Endodermal cell (in vitro differentiated cells): ENCODE results near the gene C6orf52. TPM values are rescaled to one million over a fixed set of nuclear protein-coding genes. Genes with fewer than 3 reads are reported as not detected.

Experiments used
- DNase-seq: peaks from one replicate; pipeline ENCODE4 v3.0.0-alpha.2; 2017
- H3K27ac ChIP-seq: 2 replicates; pipeline ENCODE4 v1.5.1; 2013; ENCODE audit warnings: mild to moderate bottlenecking, low read depth, low read length, moderate library complexity
- H3K27me3 ChIP-seq: 2 replicates; pipeline ENCODE4 v1.6.1; 2013; ENCODE audit warnings: mild to moderate bottlenecking, low read length, moderate library complexity; ENCODE audit not compliant: insufficient read depth, control insufficient read depth, poor library complexity, severe bottlenecking
- H3K36me3 ChIP-seq: 2 replicates; pipeline ENCODE4 v1.7.0; 2013; ENCODE audit warnings: mild to moderate bottlenecking, low read length, moderate library complexity; ENCODE audit not compliant: control insufficient read depth, insufficient read depth
- H3K4me1 ChIP-seq: one replicate; pipeline ENCODE4 v1.7.0; 2013; ENCODE audit warnings: low read length; ENCODE audit not compliant: control insufficient read depth, insufficient read depth
- H3K4me3 ChIP-seq: 2 replicates; pipeline ENCODE4 v1.5.1; 2013; ENCODE audit warnings: mild to moderate bottlenecking, low read length, moderate library complexity
- H3K9ac ChIP-seq: 2 replicates; pipeline ENCODE4 v1.6.1; 2013; ENCODE audit warnings: mild to moderate bottlenecking, low read length, moderate library complexity; ENCODE audit not compliant: poor library complexity, severe bottlenecking; ENCODE audit errors: extremely low read depth
- H3K9me3 ChIP-seq: 2 replicates; pipeline ENCODE4 v1.6.1; 2013; ENCODE audit warnings: mild to moderate bottlenecking, low read length, moderate library complexity; ENCODE audit not compliant: control insufficient read depth
- H3K27ac Mint-ChIP-seq: 2 replicates; pipeline ENCODE4 v1.8.0; 2020; ENCODE audit warnings: mixed read lengths
- H3K27me3 Mint-ChIP-seq: 2 replicates; pipeline ENCODE4 v1.8.0; 2021; ENCODE audit warnings: mild to moderate bottlenecking, mixed read lengths; ENCODE audit not compliant: insufficient read depth
- H3K36me3 Mint-ChIP-seq: 2 replicates; pipeline ENCODE4 v1.8.0; 2020; ENCODE audit warnings: low read depth, mixed read lengths
- H3K4me1 Mint-ChIP-seq: 2 replicates; pipeline ENCODE4 v1.8.0; 2020; ENCODE audit warnings: mixed read lengths
- H3K4me3 Mint-ChIP-seq: 2 replicates; pipeline ENCODE4 v1.8.0; 2020; ENCODE audit warnings: mild to moderate bottlenecking, moderate library complexity, mixed read lengths
- H3K9me3 Mint-ChIP-seq: 2 replicates; pipeline ENCODE4 v1.8.0; 2020; ENCODE audit warnings: mild to moderate bottlenecking, mixed read lengths
- WGBS, 2 experiments: methylation state at CpG; one replicate each; pipeline versions ENCODE4 v1.1.5 to v1.1.7; 2013; ENCODE audit warnings: missing lambda C conversion rate in 2 of 2, mixed read lengths in 1 of 2; ENCODE audit not compliant: insufficient coverage in 1 of 2, insufficient read length in 1 of 2; 5-methylcytosine and 5-hydroxymethylcytosine counted together
- total RNA-seq, 2 donors: library from RNA; stranded (reverse); fragmentation: NEBNext Ultra II Directional in 1 of 2; extraction: Animal tissue kit (Norgen Biotek cat#: 25700) in 1 of 2; gene quantifications; 2 replicates in 1 of 2; 3 replicates in 1 of 2; pipeline ENCODE4 v1.2.1, GENCODE V29; 2021
- TF ChIP-seq, protein P1 (sequence below): fragments of 200-600 bp; sonication (generic); conservative IDR thresholded peaks from 2 replicates; pipeline ENCODE4 v1.5.0; 2021; ENCODE audit warnings: antibody characterized with exemption, mild to moderate bottlenecking

The C6orf52 gene
- total RNA-seq, 2 donors from 2014 or later: 1.7 to 1.9 TPM

DNA sequence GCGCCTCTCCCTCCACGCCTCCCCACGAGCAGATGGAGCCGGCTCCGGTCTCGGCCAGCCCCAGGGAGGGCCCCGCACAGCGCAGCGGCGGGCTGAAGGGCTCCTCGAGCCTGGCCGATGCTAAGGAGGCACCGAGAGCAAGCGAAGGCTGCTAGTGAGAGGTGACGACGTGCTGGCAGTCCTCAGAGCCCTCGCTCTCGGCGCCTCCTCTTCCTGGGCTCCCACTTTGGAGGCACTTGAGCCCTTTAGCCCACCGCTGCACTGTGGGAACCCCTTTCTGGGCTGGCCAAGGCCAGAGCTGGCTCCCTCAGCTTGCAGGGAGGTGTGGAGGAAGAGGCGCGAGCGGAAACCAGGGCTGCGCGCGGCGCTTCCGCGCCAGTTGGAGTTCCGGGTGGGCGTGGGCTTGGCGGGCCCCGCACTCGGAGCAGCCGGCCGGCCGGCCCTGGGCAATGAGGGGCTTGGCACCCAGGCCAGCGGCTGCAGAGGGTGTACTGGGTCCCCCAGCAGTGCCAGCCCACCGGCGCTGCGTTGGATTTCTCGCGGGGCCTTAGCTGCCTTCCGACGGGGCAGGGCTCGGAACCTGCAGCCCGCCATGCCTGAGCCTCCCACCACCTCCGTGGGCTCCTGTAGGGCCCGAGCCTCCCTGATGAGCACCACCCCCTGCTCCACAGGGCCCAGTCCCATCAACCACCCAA is 26.0 kb upstream of the C6orf52 start:
- no peak for DNase-seq
- WGBS, 2 experiments: 97 to 98% methylated on average over 37 to 49 of the region's 49 CpGs
- H3K4me1 ChIP-seq: peaks cover 8% of the 10 kb centered on the region
- H3K27ac ChIP-seq: no peak overlapping the region
- H3K9me3 ChIP-seq: peaks cover 23% of the 10 kb centered on the region
- H3K27me3 ChIP-seq: no peaks in the 10 kb centered on the region
- H3K4me1 Mint-ChIP-seq: peaks cover 26% of the 10 kb centered on the region
- peaks cover 29% of the 10 kb centered on the region for H3K9me3 Mint-ChIP-seq
- no peak overlapping the region for H3K4me3 Mint-ChIP-seq
- H3K36me3 Mint-ChIP-seq: peaks cover 5% of the 10 kb centered on the region
- H3K36me3 ChIP-seq: peaks cover 9% of the 10 kb centered on the region
- H3K4me3 ChIP-seq: no peak overlapping the region
- H3K27ac Mint-ChIP-seq: no peak overlapping the region
- TF ChIP-seq, protein P1, sequence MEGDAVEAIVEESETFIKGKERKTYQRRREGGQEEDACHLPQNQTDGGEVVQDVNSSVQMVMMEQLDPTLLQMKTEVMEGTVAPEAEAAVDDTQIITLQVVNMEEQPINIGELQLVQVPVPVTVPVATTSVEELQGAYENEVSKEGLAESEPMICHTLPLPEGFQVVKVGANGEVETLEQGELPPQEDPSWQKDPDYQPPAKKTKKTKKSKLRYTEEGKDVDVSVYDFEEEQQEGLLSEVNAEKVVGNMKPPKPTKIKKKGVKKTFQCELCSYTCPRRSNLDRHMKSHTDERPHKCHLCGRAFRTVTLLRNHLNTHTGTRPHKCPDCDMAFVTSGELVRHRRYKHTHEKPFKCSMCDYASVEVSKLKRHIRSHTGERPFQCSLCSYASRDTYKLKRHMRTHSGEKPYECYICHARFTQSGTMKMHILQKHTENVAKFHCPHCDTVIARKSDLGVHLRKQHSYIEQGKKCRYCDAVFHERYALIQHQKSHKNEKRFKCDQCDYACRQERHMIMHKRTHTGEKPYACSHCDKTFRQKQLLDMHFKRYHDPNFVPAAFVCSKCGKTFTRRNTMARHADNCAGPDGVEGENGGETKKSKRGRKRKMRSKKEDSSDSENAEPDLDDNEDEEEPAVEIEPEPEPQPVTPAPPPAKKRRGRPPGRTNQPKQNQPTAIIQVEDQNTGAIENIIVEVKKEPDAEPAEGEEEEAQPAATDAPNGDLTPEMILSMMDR: no peak
- H3K9ac ChIP-seq: no peak overlapping the region
- H3K27me3 Mint-ChIP-seq: no peaks in the 10 kb centered on the region

DNA sequence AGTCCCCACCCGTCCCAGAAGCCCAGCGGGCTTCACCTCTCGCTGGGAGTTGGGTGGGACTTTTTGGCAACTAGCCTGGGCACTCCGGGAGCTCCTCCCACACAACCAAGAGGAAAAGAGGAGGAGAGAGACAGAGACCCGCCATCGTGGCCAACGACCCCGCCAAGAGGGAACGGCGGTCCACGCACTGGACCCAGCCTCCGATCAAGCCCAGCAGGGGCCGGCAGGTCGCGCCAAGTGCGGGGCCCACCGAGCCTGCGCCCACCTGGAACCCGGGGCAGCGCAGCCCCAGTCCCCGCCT is 25.5 kb upstream of the C6orf52 start:
- Mint-ChIP-seq H3K4me3 (no peak overlapping the region), H3K36me3 (peaks cover under 1% of the 10 kb centered on the region), H3K4me1 (peaks cover 21% of the 10 kb centered on the region), H3K9me3 (peaks cover 29% of the 10 kb centered on the region), H3K27me3 (no peaks in the 10 kb centered on the region), H3K27ac (no peak overlapping the region)
- Histone ChIP-seq H3K9me3 (peaks cover 23% of the 10 kb centered on the region), H3K4me3 (no peak overlapping the region), H3K36me3 (peaks cover 5% of the 10 kb centered on the region), H3K27me3 (no peaks in the 10 kb centered on the region), H3K9ac (no peak overlapping the region), H3K27ac (no peak overlapping the region), H3K4me1 (peaks cover 6% of the 10 kb centered on the region)
- TF ChIP-seq, protein P1: no peak
- 95 to 97% methylated on average over 8 to 21 of the region's 21 CpGs for WGBS, 2 experiments
- no peak for DNase-seq

DNA sequence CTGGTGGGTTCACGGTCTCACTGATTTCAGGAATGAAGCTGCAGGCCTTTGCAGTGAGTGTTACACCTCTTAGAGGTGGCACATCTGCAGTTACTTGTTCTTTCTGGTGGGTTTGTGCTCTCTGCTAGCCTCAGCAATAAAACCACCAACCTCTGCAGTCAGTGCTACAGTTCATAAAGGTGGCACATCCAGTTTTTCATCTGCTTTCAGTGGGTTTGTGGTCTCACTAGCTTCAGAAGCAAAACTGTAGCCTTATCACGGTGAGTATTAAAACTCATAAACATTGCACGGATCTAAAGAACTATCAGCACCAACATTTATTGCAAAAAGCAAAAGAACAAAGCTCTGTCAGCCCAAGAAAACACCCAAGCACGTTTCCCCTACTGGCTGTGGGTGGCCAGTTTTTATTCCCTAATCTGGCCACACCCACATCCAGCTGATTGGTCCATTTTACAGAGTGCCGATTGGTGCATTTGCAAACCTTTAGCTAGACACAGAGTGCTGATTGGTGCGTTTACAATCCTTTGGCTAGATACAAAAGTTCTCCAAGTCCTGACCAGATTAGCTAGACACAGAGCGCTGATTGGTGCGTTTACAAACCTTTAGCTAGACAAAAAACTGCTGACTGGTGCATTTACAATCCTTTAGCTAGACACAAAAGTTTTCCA is 25.0 kb upstream of the C6orf52 start:
- H3K9me3 ChIP-seq: peaks cover 23% of the 10 kb centered on the region
- WGBS, 2 experiments: 93 to 94% methylated on average over 7 to 8 of the region's 8 CpGs
- peaks cover 16% of the 10 kb centered on the region for H3K4me1 Mint-ChIP-seq
- no peak overlapping the region for H3K27ac Mint-ChIP-seq
- no peak overlapping the region for H3K4me3 Mint-ChIP-seq
- H3K27me3 ChIP-seq: no peaks in the 10 kb centered on the region
- no peak overlapping the region for H3K9ac ChIP-seq
- no peak overlapping the region for H3K27ac ChIP-seq
- H3K4me1 ChIP-seq: peaks cover 2% of the 10 kb centered on the region
- TF ChIP-seq, protein P1: no peak
- H3K4me3 ChIP-seq: no peak overlapping the region
- H3K36me3 ChIP-seq: peaks cover under 1% of the 10 kb centered on the region
- H3K27me3 Mint-ChIP-seq: no peaks in the 10 kb centered on the region
- H3K36me3 Mint-ChIP-seq: no peaks in the 10 kb centered on the region
- H3K9me3 Mint-ChIP-seq: peaks cover 29% of the 10 kb centered on the region
- no peak for DNase-seq
